Measurements from ENCODE around the gene NSD1. TPM values are rescaled to one million over a fixed set of nuclear protein-coding genes. Genes with fewer than 3 reads are reported as not detected.

The NSD1 gene
- total and polyA plus RNA-seq, 2 of the 4 experiments (the other 2 are of a cell fraction): 7.7 to 31.0 TPM

GRCh38 chr5:177113566-177114424 is 19.8 kb upstream of the NSD1 start (continued):
- TF ChIP-seq MAZ (IDR thresholded peaks at IDR 0.05; ENCODE audit: borderline replicate concordance, low read depth, low read length): 0 out of 2 replicates have a peak, but pooled peaks have one; percentile 52

- peak overlapping the region; percentile 89 to 91 for H4K8ac ChIP-seq (ENCODE audit: low read depth in 2 of 2, low read length in 2 of 2)
- H3K27ac ChIP-seq (ENCODE audit: insufficient read depth, low read length): no peak overlapping the region
- H3K4me1 ChIP-seq (ENCODE audit: control insufficient read depth, insufficient read depth, low read length): no peaks in the 10 kb centered on the region; the same call in 1 of the 2 replicates
- no peaks in the 10 kb centered on the region for H3K27me3 ChIP-seq (ENCODE audit: control insufficient read depth, insufficient read depth, low read length)
- intact Hi-C loops (cut with micrococcal nuclease): loop anchor here (2.0 to 10.0 kb wide), 2 partner anchors 16 to 158 kb away; partner anchors contain the start of gene NSD1
- no peak overlapping the region for H2BK120ac ChIP-seq (ENCODE audit: low read depth, low read length)
- H3K4me3 ChIP-seq (ENCODE audit: insufficient read depth, low read depth, low read length): no peak overlapping the region
- H2AFZ ChIP-seq (replicated peaks; ENCODE audit: low read length, poor library complexity): peak overlapping the region; percentile 90
- peak overlapping the region; percentile 31; the same call in 1 of the 2 replicates for H3K23ac ChIP-seq (ENCODE audit: low read depth, low read length)
- H4K5ac ChIP-seq (ENCODE audit: low read depth, low read length): peak overlapping the region; percentile 26
- no peak overlapping the region for H2BK15ac ChIP-seq (ENCODE audit: low read depth, low read length)
- DNase-seq: peak; percentile 53
- no TSS peak for BruUV-seq (replicated peaks)
- peak overlapping the region; percentile 69 for H3K4ac ChIP-seq (ENCODE audit: low read depth, low read length)
- H2AK5ac ChIP-seq (ENCODE audit: low read depth, low read length): peak overlapping the region; percentile 48; the same call in 1 of the 2 replicates
- ChIA-PET CTCF (no interaction called here), POLR2A (ENCODE audit: unreplicated experiment) (no interaction called here)
- no peak overlapping the region for H3K9ac ChIP-seq (ENCODE audit: low read depth, low read length)
- no peaks in the 10 kb centered on the region for H4K20me1 ChIP-seq (ENCODE audit: insufficient read depth, low read length)
- H3K9me1 ChIP-seq (ENCODE audit: insufficient read depth, low read length): peaks cover 6% of the 10 kb centered on the region; the same call in 1 of the 2 replicates
- WGBS, 2 experiments (ENCODE audit: extremely low coverage in 2 of 2, insufficient read length in 1 of 2): 35% methylated on average over 21 of the region's 49 CpGs; no CpG with 5 or more reads in 1 of the 2 experiments
- H2AK9ac ChIP-seq (replicated peaks; ENCODE audit: low read depth, low read length, poor library complexity): peak overlapping the region; percentile 94
- no peak overlapping the region; the same call in 1 of the 2 replicates for H2BK20ac ChIP-seq (ENCODE audit: low read depth, low read length)
- H3K18ac ChIP-seq (ENCODE audit: low read depth, low read length): no peak overlapping the region
- peak overlapping the region; percentile 79 for H4K91ac ChIP-seq (ENCODE audit: insufficient read depth, low read depth, low read length)
- no peak overlapping the region for H2BK5ac ChIP-seq (ENCODE audit: low read depth, low read length, poor library complexity, severe bottlenecking)
- in situ Hi-C loops (cut with MboI; ENCODE audit: low sequenced_read_pairs): no loop called here
- peak; percentile 72 for ATAC-seq (ENCODE audit: low read depth)
- TF ChIP-seq ELK1 (IDR thresholded peaks at IDR 0.05; ENCODE audit: borderline replicate concordance, low read depth, low read length): no peak
- TF ChIP-seq USF2 (IDR thresholded peaks at IDR 0.05; ENCODE audit: low read depth, low read length): peak; percentile 90
- TF ChIP-seq POLR2A (IDR thresholded peaks at IDR 0.05; ENCODE audit: low read depth, low read length): no peak
- TF ChIP-seq CTCF (conservative IDR thresholded peaks at IDR 0.05; ENCODE audit: low read depth, low read length): no peak
- no peak for TF ChIP-seq MAFK (IDR thresholded peaks at IDR 0.05; ENCODE audit: low read depth, low read length)
- no peak for TF ChIP-seq NFE2L2 (IDR thresholded peaks at IDR 0.05; ENCODE audit: low read depth, low read length)
- TF ChIP-seq MXI1 (IDR thresholded peaks at IDR 0.05; ENCODE audit: borderline replicate concordance, low read depth, low read length): no peak
- H3K56ac ChIP-seq (ENCODE audit: extremely low read depth, insufficient read depth, low read length): no peak overlapping the region
- H3K9me3 ChIP-seq (ENCODE audit: control insufficient read depth, insufficient read depth, low read length): no peaks in the 10 kb centered on the region
- peak overlapping the region; percentile 58; the same call in 1 of the 2 replicates for H3K14ac ChIP-seq (replicated peaks; ENCODE audit: low read depth, low read length)
- H3K36me3 ChIP-seq (ENCODE audit: control insufficient read depth, insufficient read depth, low read length): no peaks in the 10 kb centered on the region
- dilution Hi-C loops (cut with HindIII; ENCODE audit: low sequenced_read_pairs, unreplicated experiment): no loop called here
- H3K4me2 ChIP-seq (ENCODE audit: low read depth, low read length): no peak overlapping the region
- H3K79me1 ChIP-seq (ENCODE audit: low read depth in 1 of 2, low read length in 2 of 2): no peaks in the 10 kb centered on the region
Measured at GRCh38 chr5:177116631-177117373, 16.8 kb upstream of the NSD1 start.

Measured in IMR-90 (cell line).